HG02938 (cell line): ENCODE data around the gene C17orf58.
A peak's percentile ranks its signal among the peaks of the same experiment; 100 is the strongest.
"Not testable (repeated sequence)": the region's sequence is repeated elsewhere in the genome, so short reads cannot be mapped to it uniquely, and the experiment has no call there.

ENCODE experiments used
- ATAC-seq: cut with Tn5 transposase; IDR thresholded peaks from one replicate; pipeline ENCODE4 v1.9.1; 2021; ENCODE audit warnings: mild to moderate bottlenecking, moderate library complexity; ENCODE audit not compliant: unreplicated experiment

C17orf58 gene

GRCh38 chr17:68006797-68007196 is 10.5 kb upstream of the C17orf58 start:
- ATAC-seq = no peak

- no peak for ATAC-seq
Measured at GRCh38 chr17:68004201-68004600, 7.9 kb upstream of the C17orf58 start.

- no peak for ATAC-seq
Measured at GRCh38 chr17:67999291-67999911, 3.1 kb upstream of the C17orf58 start.

GRCh38 chr17:67998466-67998865 is 2.2 kb upstream of the C17orf58 start:
- ATAC-seq = no peak

- no peak for ATAC-seq
Measured at GRCh38 chr17:67995570-67996263, 552 bp downstream of the C17orf58 start.

GRCh38 chr17:67994817-67995569 is 1.3 kb downstream of the C17orf58 start:
- ATAC-seq = no peak

- no peak for ATAC-seq
Measured at GRCh38 chr17:67993998-67994361, 2.3 kb downstream of the C17orf58 start.

GRCh38 chr17:67993153-67993997 is 2.9 kb downstream of the C17orf58 start:
- peak; percentile 68 for ATAC-seq

- ATAC-seq = no peak
Measured at GRCh38 chr17:67992548-67993152, 3.6 kb downstream of the C17orf58 start.

GRCh38 chr17:67990909-67991308 is 5.4 kb downstream of the C17orf58 start:
- no peak for ATAC-seq

GRCh38 chr17:67983383-67983688 is 12.9 kb downstream of the C17orf58 start:
- no peak for ATAC-seq

GRCh38 chr17:67982686-67983382 is 13.4 kb downstream of the C17orf58 start:
- ATAC-seq = no peak

GRCh38 chr17:67982034-67982640 is 14.1 kb downstream of the C17orf58 start:
- ATAC-seq = no peak

- ATAC-seq = not testable (repeated sequence)
Measured at GRCh38 chr17:67980883-67981282, 15.4 kb downstream of the C17orf58 start.

GRCh38 chr17:67980456-67980855 is 15.8 kb downstream of the C17orf58 start:
- no peak for ATAC-seq

- ATAC-seq = not testable (repeated sequence)
Measured at GRCh38 chr17:67976306-67976705, 20.0 kb downstream of the C17orf58 start.

- no peak for ATAC-seq
Measured at GRCh38 chr17:67974598-67975066, 21.6 kb downstream of the C17orf58 start.

- no peak for ATAC-seq
Measured at GRCh38 chr17:67974185-67974584, 22.1 kb downstream of the C17orf58 start.

GRCh38 chr17:67970783-67971182 is 25.5 kb downstream of the C17orf58 start:
- ATAC-seq = no peak

GRCh38 chr17:67963145-67963572 is 33.1 kb downstream of the C17orf58 start:
- not testable (repeated sequence) for ATAC-seq
